Kasumi-1 (cell line): ENCODE data around the gene ALLC.

Source experiments
- DNase-seq, 2 experiments: peaks; one replicate each; lab custom pipeline; 2025; lab: John Stamatoyannopoulos, UW

ALLC gene

GRCh38 chr2:3679180-3679579 is 21.2 kb downstream of the ALLC start:
- no peak for DNase-seq

DNA sequence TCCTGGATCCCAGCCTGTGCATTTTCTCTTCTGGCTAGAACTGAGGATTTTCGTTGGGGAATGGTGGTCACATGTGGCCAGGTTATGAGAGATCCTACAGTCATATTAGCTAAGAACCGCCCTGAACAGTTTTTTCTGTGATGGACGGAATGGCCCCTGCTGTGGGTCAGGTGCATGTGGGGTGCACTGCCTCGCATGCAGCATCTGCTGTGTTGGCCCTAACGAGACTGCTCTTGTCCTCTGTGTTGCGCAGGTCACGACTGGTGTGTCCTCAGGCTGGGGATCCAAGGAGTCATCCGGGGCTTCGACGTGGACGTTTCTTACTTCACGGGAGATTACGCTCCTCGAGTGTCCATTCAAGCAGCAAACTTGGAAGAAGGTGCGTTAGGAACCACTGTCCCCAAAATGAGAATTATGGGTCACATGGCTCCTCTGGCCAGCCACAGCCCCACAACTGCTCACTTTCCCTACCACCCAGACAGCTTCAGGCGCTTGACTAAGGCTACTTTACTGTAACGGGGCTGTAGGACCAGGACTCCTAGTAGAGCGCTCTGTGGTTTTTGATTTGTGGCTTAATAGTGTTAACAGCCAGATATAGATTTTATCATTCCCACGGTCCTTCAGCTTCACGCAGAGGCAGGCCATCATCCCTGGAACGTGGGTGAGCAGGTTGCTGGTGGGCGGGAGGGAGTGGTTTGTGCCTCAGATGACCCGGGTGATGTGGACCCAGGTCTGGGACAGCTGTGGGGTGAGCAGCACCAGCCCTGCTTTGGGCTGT is 21.8 kb downstream of the ALLC start:
- DNase-seq = no peak

DNA sequence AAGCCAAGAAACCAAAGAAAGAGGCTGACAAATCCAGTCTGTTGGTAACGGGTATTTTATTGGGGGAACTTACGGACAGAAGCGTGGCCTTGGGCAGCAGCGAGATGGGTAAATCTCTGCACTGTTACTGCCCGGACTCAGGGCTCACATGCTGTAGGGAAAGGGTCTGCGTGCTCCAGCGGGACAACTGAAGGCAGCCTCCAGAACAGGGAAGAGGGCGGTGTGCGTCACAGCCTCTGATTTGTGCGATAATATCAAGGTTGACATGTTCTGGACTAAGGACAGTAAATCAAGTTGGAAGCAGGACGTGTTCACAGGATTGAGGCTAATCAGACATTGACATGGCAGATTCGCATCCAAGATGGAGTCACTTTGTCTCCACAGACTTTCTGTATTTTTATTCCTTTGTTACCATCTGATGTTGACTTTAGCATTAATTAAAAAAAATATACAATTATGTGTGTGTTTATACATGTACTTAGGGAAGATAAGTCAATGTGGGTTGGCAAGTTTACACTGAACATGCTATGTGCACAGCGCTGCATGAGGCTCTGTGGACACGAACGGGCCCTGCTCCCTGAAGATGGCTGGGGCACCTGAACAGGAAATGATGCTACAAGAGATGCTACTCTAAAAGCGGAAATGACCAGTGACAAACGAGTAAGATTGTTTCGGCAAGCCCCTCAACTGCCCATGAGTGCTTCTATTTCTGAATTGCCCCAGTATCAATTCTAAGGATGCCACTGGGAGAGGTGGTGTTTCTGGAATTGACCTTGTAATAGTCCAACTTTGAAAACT is 22.7 kb downstream of the ALLC start:
- DNase-seq = no peak

GRCh38 chr2:3681625-3682024 is 23.6 kb downstream of the ALLC start:
- DNase-seq = no peak

DNA sequence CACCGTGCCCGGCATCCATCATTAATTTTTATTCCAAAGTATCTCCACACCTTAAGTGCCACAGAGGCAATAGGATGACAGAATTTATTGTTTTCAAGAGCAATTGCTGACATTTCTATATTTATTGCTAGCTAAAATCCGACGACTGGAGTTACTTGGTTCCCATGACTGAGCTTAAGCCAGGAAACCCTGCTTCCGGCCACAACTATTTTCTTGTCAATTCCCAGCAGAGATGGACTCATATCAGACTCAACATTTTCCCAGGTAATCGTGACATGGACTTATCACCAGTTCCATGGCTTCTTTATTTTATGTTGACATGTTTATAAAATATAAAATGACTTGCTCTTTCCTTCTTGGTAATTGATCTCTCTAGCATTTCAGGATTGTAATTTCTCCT is 24.8 kb downstream of the ALLC start:
- no peak for DNase-seq

GRCh38 chr2:3683748-3684454 is 25.9 kb downstream of the ALLC start:
- no peak for DNase-seq

GRCh38 chr2:3689998-3690748 is 32.2 kb downstream of the ALLC start:
- DNase-seq = no peak

GRCh38 chr2:3692375-3692774 is 34.4 kb downstream of the ALLC start:
- DNase-seq = peak; percentile 60 to 64

DNA sequence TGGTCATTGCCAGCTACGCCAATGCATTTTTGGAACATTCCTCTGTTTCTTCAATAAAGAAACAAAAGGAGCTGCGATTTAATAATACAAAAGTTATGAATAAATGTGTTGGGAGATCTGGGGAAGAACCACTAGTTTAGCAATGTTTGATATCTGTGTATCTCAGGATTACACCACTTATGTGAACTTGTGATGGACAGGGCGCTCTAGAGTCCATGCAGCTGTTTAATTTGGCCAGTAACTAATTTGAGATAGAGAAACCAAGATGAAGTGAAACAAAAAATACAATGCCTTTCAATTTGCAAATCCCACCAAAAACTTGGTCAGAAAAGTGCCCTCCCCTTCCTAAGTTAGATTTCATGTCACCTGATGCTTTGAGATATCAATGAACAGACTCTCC is 38.5 kb downstream of the ALLC start:
- no peak for DNase-seq

DNA sequence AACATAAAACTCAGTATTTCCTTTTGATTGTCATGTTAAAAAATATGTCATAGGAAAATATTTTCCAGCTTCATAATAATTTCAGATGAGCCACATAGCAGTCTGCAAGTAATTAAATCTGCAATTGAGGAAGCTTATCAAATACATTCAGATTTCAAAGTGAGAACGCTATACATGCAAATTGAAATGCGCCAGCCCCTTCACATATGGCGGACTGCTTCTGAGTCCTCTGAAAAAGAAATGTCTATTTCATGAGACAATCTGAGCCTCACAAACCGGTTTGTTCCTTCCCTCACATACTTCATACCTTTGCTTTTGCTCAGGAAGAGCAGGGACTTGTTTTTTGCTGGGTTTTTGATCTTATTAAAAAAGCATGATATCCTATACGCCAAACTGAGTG is 43.1 kb downstream of the ALLC start:
- no peak for DNase-seq

- no peak for DNase-seq
Observed at GRCh38 chr2:3703236-3703756, 45.3 kb downstream of the ALLC start, which contains the start of gene DCDC2C. DCDC2C (plus strand) TSS chr2:3703575; CDS start chr2:3703752, 177 bp downstream.

- no peak for DNase-seq
Observed at GRCh38 chr2:3703757-3704355, 45.9 kb downstream of the ALLC start.

- no peak for DNase-seq
Observed at GRCh38 chr2:3704692-3705091, 46.7 kb downstream of the ALLC start.

GRCh38 chr2:3705782-3706181 is 47.8 kb downstream of the ALLC start:
- no peak for DNase-seq

- no peak for DNase-seq
Observed at GRCh38 chr2:3706892-3707291, 48.9 kb downstream of the ALLC start.

GRCh38 chr2:3708576-3708975 is 50.6 kb downstream of the ALLC start:
- no peak for DNase-seq

DNA sequence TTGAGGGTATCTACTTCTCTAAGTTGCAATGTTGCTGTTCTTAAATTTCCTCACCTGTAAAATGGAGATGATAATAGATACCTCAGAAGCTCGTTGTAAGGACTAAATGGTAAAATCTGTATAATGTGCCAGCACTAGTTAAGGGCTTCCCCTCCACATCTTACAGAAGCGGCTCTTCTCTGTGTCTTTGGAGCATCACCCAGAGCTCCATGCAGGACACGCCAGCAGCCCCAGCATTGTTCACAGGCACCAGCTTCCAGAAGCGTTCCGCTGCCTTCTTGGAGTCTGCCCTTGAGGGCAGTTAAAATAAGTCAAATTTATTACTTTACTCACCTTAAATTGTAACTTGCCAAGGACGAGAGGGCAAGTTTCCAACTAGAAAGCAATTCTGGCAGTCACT is 51.2 kb downstream of the ALLC start:
- no peak for DNase-seq

GRCh38 chr2:3712424-3712823 is 54.4 kb downstream of the ALLC start:
- no peak for DNase-seq

GRCh38 chr2:3712831-3713503 is 55.0 kb downstream of the ALLC start:
- no peak for DNase-seq

- no peak for DNase-seq
Observed at GRCh38 chr2:3718679-3719078, 60.7 kb downstream of the ALLC start.

DNA sequence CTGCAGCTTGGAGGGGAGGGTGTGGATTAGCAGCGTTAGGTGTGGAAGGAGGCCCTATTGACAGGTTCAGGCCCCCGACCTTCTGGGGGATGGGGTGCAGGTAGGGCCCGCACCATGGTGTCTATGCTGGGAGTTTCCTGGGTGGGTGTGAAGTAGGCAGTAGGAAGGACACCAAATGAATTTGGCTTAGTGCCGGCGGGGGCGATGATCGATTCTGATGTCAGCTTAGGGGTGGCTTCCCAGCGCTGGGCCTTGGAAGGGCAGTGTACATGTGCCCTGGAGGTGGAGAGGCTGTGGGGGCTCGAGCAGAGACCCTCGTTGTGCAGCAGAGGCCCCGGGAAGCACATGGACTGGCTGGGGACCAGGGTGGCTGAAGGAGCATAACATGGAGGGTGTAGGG is 67.0 kb downstream of the ALLC start:
- DNase-seq = no peak
